K562 (cell line): ENCODE measurements around the gene WBP1L. TPM values are rescaled to one million over a fixed set of nuclear protein-coding genes. Genes with fewer than 3 reads are reported as not detected.

Experiments
- CXXC5 ChIP-seq: fragments of 250-450 bp; sonication (Bioruptor Pico); IDR thresholded peaks from 2 replicates; pipeline ENCODE4 v1.8.0; 2022; ENCODE audit warnings: inconsistent platforms, mild to moderate bottlenecking, moderate library complexity
- MGA ChIP-seq: fragments of 450-650 bp; IDR thresholded peaks from 2 replicates; pipeline ENCODE4 v1.6.1; 2016; ENCODE audit warnings: mild to moderate bottlenecking, moderate library complexity
- polyA plus RNA-seq, 8 experiments: library from polyadenylated mRNA; depleted of rRNA in 4 of 8; stranded (reverse) in 5 of 8; unstranded in 3 of 8; fragments of >200 nt; fragmentation: Nextera tagmentation in 2 of 8; fragmentation: Illumina TruSeq in 1 of 8; extraction: Ambion mirVana in 2 of 8; extraction: Trizol in 1 of 8; gene quantifications; 2 replicates each; pipeline versions ENCODE4 v1.2.1 to v1.2.3, GENCODE V29; 2011 to 2014; ENCODE audit warnings: inconsistent platforms in 1 of 8, missing spikeins in 1 of 8
- total RNA-seq, 7 experiments: library from RNA; depleted of rRNA in 6 of 7; stranded (reverse); fragments of >200 nt in 6 of 7; fragmentation: Illumina TruSeq in 2 of 7; extraction: Trizol in 2 of 7; gene quantifications; 2 replicates each; pipeline versions ENCODE4 v1.2.1 to v1.2.3, GENCODE V29; 2011 to 2021; ENCODE audit warnings: low replicate concordance in 1 of 7
- TF ChIP-seq, protein P1 (sequence below): fragments of 450-650 bp; IDR thresholded peaks from 2 replicates; pipeline ENCODE4 v1.6.1; 2017; ENCODE audit warnings: antibody characterized with exemption, mild to moderate bottlenecking

The WBP1L gene
- total and polyA plus RNA-seq, 9 of the 15 experiments (the other 6 are each of a cell fraction or from before 2014, with no cell fraction given): 3.2 to 14.4 (median 11.3) TPM

GRCh38 chr10:102776779-102777456, 33.2 kb downstream of the WBP1L start (continued):
- TF ChIP-seq MGA: 0 out of 2 replicates have a peak, but pooled peaks have one; percentile 16
- TF ChIP-seq CXXC5 (CRISPR knock-in tag): 0 out of 2 replicates have a peak, but pooled peaks have one; percentile 21
- TF ChIP-seq, protein P1, sequence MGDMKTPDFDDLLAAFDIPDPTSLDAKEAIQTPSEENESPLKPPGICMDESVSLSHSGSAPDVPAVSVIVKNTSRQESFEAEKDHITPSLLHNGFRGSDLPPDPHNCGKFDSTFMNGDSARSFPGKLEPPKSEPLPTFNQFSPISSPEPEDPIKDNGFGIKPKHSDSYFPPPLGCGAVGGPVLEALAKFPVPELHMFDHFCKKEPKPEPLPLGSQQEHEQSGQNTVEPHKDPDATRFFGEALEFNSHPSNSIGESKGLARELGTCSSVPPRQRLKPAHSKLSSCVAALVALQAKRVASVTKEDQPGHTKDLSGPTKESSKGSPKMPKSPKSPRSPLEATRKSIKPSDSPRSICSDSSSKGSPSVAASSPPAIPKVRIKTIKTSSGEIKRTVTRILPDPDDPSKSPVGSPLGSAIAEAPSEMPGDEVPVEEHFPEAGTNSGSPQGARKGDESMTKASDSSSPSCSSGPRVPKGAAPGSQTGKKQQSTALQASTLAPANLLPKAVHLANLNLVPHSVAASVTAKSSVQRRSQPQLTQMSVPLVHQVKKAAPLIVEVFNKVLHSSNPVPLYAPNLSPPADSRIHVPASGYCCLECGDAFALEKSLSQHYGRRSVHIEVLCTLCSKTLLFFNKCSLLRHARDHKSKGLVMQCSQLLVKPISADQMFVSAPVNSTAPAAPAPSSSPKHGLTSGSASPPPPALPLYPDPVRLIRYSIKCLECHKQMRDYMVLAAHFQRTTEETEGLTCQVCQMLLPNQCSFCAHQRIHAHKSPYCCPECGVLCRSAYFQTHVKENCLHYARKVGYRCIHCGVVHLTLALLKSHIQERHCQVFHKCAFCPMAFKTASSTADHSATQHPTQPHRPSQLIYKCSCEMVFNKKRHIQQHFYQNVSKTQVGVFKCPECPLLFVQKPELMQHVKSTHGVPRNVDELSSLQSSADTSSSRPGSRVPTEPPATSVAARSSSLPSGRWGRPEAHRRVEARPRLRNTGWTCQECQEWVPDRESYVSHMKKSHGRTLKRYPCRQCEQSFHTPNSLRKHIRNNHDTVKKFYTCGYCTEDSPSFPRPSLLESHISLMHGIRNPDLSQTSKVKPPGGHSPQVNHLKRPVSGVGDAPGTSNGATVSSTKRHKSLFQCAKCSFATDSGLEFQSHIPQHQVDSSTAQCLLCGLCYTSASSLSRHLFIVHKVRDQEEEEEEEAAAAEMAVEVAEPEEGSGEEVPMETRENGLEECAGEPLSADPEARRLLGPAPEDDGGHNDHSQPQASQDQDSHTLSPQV: 0 out of 2 replicates have a peak, but pooled peaks have one; percentile 24
